Measurements from ENCODE around the gene TASOR2.

Gene TASOR2

DNA sequence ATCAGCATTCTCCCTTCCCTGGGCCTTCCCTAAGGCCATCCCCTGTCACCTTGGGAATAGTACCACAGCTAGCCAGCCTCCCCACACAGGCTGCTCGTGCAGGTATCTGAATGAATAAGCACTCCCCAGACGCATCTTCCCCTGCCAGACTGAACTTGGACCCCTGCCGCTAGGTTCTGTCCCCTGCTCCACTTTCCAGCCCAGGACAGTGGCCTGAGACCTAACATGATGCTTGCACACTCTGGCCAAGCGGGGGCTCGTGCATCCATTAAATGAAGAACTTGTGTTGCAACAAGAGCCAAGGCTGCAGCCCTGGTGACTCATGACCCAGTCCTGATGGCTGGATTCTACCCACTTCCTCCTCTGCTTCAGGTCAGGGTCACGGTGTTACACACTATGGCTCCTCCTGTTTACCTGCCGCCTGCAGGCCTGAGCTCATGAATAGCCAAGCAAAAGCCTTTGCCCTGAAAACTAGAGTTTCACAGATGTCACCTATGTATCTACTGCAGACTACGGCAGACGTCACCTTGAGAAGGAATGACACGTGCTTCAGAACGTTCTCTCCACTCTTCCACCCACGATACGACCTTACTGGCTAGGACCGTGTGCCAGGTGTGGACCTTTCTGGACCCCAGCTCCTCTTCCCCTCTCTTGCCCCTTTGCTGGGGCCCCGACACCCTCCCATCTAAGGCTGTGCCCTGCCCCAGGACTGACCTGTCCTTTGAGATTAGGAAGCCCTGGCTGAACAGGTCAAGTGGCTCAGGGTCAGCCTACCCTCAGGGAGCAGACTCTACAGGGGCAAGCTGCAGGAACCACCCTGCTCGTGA lies 24.7 kb upstream of the TASOR2 start:
- Histone ChIP-seq H2AFZ (ENCODE audit: low read length) (no peak overlapping the region), H3K9ac (ENCODE audit: low read length) (no peak overlapping the region), H3K9me3 (replicated peaks; ENCODE audit: insufficient read depth, low read length) (no peaks in the 10 kb centered on the region), H3K27ac (ENCODE audit: low read length) (no peak overlapping the region), H3K27me3 (replicated peaks; ENCODE audit: insufficient read depth, low read length) (no peaks in the 10 kb centered on the region), H3K4me1 (ENCODE audit: low read length) (peaks cover 17% of the 10 kb centered on the region), H3K4me2 (ENCODE audit: low read depth, low read length) (no peak overlapping the region), H3K36me3 (replicated peaks; ENCODE audit: insufficient read depth, low read length) (no peaks in the 10 kb centered on the region), H3K79me2 (ENCODE audit: low read length) (no peaks in the 10 kb centered on the region), H3F3A (ENCODE audit: insufficient read depth, low read length) (peaks cover 8% of the 10 kb centered on the region), H4K20me1 (ENCODE audit: insufficient read depth, low read length) (no peaks in the 10 kb centered on the region), H3K9me2 (replicated peaks; ENCODE audit: insufficient read depth, low read length) (no peaks in the 10 kb centered on the region), H3K4me3 (ENCODE audit: low read length) (no peak overlapping the region)
- DNase-seq: no peak
- TF ChIP-seq EZH2 (optimal IDR thresholded peaks at IDR 0.05; ENCODE audit: low read depth, low read length) (no peak), CTCF (IDR thresholded peaks at IDR 0.05; ENCODE audit: low read length) (no peak), EZH2phosphoT487 (IDR thresholded peaks at IDR 0.05; ENCODE audit: low read length) (no peak)

GRCh38 chr10:5661043-5661442 lies 23.6 kb upstream of the TASOR2 start:
- TF ChIP-seq CTCF (IDR thresholded peaks at IDR 0.05; ENCODE audit: low read length): no peak
- no peak for TF ChIP-seq EZH2phosphoT487 (IDR thresholded peaks at IDR 0.05; ENCODE audit: low read length)
- no peak for TF ChIP-seq EZH2 (optimal IDR thresholded peaks at IDR 0.05; ENCODE audit: low read depth, low read length)
- H3K4me2 ChIP-seq (ENCODE audit: low read depth, low read length): no peak overlapping the region

GRCh38 chr10:5662708-5663579 lies 21.7 kb upstream of the TASOR2 start:
- Histone ChIP-seq H3K9me2 (replicated peaks; ENCODE audit: insufficient read depth, low read length) (no peaks in the 10 kb centered on the region), H4K20me1 (ENCODE audit: insufficient read depth, low read length) (no peaks in the 10 kb centered on the region), H3K79me2 (ENCODE audit: low read length) (no peaks in the 10 kb centered on the region), H3K4me3 (ENCODE audit: low read length) (no peak overlapping the region), H2AFZ (ENCODE audit: low read length) (no peak overlapping the region), H3K36me3 (replicated peaks; ENCODE audit: insufficient read depth, low read length) (no peaks in the 10 kb centered on the region), H3K27me3 (replicated peaks; ENCODE audit: insufficient read depth, low read length) (no peaks in the 10 kb centered on the region; the same call in 1 of the 2 replicates), H3K9me3 (replicated peaks; ENCODE audit: insufficient read depth, low read length) (no peaks in the 10 kb centered on the region), H3K27ac (ENCODE audit: low read length) (no peak overlapping the region), H3K9ac (ENCODE audit: low read length) (no peak overlapping the region), H3F3A (ENCODE audit: insufficient read depth, low read length) (no peaks in the 10 kb centered on the region), H3K4me1 (ENCODE audit: low read length) (peaks cover 5% of the 10 kb centered on the region; the same call in 1 of the 2 replicates), H3K4me2 (ENCODE audit: low read depth, low read length) (no peak overlapping the region)
- no peak for DNase-seq
- TF ChIP-seq CTCF (IDR thresholded peaks at IDR 0.05; ENCODE audit: low read length): no peak
- TF ChIP-seq EZH2 (optimal IDR thresholded peaks at IDR 0.05; ENCODE audit: low read depth, low read length): no peak
- no peak for TF ChIP-seq EZH2phosphoT487 (IDR thresholded peaks at IDR 0.05; ENCODE audit: low read length)

More at GRCh38 chr10:5661043-5661442, 23.6 kb upstream of the TASOR2 start:
- H3K36me3 ChIP-seq (replicated peaks; ENCODE audit: insufficient read depth, low read length): no peaks in the 10 kb centered on the region
- H4K20me1 ChIP-seq (ENCODE audit: insufficient read depth, low read length): no peaks in the 10 kb centered on the region
- H3K9me2 ChIP-seq (replicated peaks; ENCODE audit: insufficient read depth, low read length): no peaks in the 10 kb centered on the region
- H3K27ac ChIP-seq (ENCODE audit: low read length): no peak overlapping the region
- no peaks in the 10 kb centered on the region for H3K79me2 ChIP-seq (ENCODE audit: low read length)
- H3K4me3 ChIP-seq (ENCODE audit: low read length): no peak overlapping the region
- no peak for DNase-seq
- H3K9me3 ChIP-seq (replicated peaks; ENCODE audit: insufficient read depth, low read length): no peaks in the 10 kb centered on the region
- no peaks in the 10 kb centered on the region for H3K27me3 ChIP-seq (replicated peaks; ENCODE audit: insufficient read depth, low read length)
- H3K9ac ChIP-seq (ENCODE audit: low read length): no peak overlapping the region
- peaks cover 7% of the 10 kb centered on the region; the same call in 1 of the 2 replicates for H3K4me1 ChIP-seq (ENCODE audit: low read length)
- no peaks in the 10 kb centered on the region for H3F3A ChIP-seq (ENCODE audit: insufficient read depth, low read length)
- no peak overlapping the region for H2AFZ ChIP-seq (ENCODE audit: low read length)

Data from MM.1S (cell line).